GM21528 (cell line): ENCODE measurements around the gene HSF4.
"Not testable (repeated sequence)": the region's sequence is repeated elsewhere in the genome, so short reads cannot be mapped to it uniquely, and the experiment has no call there.

Source experiments
- ATAC-seq: cut with Tn5 transposase; IDR thresholded peaks from one replicate; pipeline ENCODE4 v1.9.1; 2021; ENCODE audit warnings: mild to moderate bottlenecking, moderate library complexity; ENCODE audit not compliant: unreplicated experiment, low FRiP score

The HSF4 gene, protein sequence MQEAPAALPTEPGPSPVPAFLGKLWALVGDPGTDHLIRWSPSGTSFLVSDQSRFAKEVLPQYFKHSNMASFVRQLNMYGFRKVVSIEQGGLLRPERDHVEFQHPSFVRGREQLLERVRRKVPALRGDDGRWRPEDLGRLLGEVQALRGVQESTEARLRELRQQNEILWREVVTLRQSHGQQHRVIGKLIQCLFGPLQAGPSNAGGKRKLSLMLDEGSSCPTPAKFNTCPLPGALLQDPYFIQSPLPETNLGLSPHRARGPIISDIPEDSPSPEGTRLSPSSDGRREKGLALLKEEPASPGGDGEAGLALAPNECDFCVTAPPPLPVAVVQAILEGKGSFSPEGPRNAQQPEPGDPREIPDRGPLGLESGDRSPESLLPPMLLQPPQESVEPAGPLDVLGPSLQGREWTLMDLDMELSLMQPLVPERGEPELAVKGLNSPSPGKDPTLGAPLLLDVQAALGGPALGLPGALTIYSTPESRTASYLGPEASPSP

GRCh38 chr16:67164599-67165061, at the start of gene HSF4:
Gene HSF4 (plus strand): TSS chr16:67164745. CDS start chr16:67164812, 67 bp downstream.
- ATAC-seq, result no peak

DNA sequence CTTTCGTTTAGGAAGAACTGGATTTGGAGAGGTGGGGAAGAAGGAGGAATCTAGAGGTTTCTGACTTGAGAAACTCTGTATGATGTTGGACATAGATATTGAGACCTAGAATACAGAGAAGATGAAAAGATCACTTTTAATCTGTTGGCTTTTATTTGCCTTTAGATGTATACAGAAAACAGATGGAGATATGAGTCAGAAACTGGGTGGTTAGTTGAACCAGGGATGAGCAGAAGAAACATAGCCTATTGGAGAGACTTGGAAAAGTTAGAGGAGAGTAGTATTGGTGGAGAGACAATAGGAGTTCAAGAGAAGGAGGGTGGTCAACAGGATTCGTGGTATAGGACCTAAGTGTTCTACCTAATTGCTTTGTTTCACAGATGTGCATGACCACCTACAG, 49.8 kb upstream of the HSF4 start:
- ATAC-seq, result no peak

GRCh38 chr16:67115639-67116038, 48.9 kb upstream of the HSF4 start:
- ATAC-seq, result no peak

DNA sequence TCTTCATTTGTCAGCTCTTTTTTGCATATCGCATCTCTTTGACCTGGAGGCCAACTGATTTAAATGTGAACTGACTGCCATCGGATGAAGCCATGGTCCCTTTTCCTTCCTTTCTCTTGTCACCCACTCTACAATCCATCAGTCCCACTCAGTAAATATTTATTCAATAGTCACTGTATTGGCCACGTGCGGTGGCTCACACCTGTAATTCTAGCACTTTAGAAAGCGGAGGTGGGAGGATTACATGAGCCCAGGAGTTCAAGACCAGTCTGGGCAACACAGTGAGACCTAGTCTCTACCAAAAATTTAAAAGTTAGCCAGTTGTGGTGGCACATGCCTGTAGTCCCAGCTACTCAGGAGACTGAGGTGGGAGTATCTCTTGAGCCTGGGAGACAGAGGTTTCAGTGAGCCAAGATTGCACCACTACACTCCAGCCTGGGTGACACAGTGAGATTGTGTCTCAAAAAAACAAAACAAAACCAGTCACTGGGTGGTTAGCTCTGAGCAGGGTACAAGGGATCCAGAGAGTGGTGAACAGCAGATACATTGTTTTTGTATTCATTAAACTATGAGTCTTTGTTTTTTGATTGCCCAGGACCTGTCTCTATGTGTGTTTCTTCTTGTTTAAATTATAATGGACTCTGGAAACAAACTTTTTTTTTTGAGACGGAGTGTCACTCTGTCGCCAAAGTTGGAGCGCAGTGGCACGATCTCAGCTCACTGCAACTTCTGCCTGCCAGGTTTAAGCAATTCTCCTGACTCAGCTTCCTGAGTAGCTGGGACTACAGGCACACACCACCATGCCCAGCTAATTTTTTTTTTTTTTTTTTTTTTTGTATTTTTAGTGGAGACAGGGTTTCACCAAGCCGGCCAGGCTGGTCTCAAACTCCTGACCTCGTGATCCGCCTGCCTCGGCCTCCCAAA, 47.9 kb upstream of the HSF4 start:
- ATAC-seq, result no peak

DNA sequence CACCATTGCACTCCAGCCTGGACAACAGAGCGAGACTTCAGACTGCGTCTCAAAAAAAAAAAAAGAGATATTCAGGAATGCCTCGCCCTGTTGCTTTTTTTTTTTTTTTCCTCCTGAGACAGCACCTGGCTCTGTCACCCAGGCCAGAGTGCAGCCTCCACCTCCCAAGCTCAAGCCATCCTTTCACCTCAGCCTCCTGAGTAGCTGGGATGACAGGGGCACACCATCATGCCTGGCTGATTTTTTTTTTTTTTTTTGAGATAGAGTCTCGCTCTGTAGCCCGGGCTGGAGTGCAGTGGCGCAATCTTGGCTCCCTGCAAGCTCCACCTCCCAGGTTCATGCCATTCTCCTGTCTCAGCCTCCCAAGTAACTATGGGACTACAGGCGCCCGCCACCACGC, 46.8 kb upstream of the HSF4 start:
- ATAC-seq, result no peak

DNA sequence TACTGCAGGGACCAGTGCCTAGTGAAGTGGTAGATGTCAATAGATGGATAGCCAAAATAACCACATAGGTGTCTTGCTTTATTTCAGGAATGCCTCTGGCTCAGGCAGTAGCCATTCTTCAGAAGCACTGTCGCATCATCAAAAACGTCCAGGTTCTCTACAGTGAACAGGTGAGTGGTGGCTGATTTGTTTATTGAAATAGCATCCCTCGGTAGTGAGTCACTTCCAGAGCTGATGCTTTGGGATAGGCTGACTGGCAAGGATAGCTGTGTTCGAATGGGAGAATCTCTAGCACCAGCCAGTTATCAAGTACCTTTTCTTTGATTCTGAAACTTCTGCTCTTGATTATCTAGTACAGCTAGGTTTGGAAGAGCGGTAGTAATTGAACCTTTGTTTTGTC, 44.5 kb upstream of the HSF4 start:
- no peak for ATAC-seq

DNA sequence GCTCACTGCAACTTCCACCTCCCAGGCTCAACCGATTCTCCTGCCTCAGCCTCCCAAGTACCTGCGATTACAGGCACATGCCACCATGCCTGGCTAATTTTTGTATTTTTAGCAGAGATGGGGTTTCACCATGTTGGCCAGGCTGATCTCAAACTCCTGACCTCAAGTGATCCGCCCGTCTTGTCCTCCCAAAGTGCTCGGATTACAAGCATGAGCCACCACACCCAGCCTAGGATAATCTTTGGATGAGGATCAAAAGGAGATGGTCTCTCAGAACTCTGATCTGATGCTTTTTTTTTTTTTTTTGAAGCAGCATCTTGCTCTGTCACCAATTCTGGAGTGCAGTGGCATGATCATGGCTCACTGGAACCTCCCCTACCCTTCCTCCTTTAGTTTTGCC, 41.7 kb upstream of the HSF4 start:
- ATAC-seq, result not testable (repeated sequence)

DNA sequence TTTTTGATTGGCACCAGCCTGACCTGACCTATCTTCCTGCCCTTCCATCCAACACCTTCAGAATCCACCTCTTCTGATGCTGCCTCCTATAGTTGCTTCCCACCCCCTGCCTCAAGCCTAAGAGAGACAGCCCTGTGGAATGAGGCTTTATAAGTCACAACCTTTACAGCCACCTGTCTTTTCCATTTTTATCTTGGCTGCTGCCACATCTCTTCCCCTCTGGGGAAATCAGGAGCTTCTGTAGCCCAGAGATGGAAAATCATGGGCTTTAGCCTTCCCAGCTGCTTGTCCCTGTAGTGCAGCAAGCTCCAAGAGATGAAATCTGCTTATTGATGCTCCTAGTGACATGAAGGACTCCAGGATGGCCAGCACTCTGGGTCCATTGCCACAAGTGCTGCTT, 36.1 kb upstream of the HSF4 start:
- no peak for ATAC-seq

DNA sequence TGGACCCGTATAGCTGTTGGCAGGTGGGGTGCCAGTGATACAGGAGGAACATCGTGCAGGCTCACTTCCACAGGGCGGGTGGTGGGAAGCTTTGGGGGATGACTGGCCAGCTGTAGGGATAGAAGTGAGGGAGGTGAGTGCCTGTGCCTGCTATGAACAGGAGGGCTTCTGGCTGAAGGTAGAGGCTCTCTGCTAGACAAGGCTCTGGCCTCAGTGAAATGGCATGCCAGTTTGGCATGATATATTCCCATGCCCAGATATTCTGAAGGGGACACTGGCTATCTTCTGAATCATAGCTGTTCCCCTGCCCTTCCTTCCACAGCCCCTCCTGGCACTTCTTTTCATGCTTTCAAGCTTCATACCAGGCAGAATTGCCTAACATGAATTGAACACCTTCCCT, 35.7 kb upstream of the HSF4 start:
- ATAC-seq, result no peak

DNA sequence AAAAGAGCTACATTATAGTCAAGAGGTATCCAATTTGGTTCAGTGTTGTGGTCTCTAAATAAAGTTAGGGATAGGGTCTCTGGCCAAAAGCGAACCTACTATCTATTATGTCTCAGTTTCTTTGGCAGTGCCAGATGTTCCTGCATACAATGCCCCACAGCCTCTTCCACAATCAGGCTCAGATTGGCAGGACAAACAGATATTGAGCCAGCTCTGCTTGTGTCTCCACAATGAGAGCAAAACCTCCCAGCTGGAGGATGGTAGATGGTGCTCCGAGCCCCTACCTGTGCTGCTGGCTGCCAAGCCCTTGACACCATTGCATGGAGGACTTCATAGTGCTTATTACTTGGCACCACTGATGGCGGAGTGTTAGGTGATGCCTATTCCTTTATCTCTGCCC, 35.1 kb upstream of the HSF4 start:
- no peak for ATAC-seq

GRCh38 chr16:67137605-67138004, 26.9 kb upstream of the HSF4 start:
- ATAC-seq, result no peak

GRCh38 chr16:67141391-67141790, 23.2 kb upstream of the HSF4 start:
- ATAC-seq, result no peak

GRCh38 chr16:67142342-67142741, 22.2 kb upstream of the HSF4 start:
- ATAC-seq, result no peak

- no peak for ATAC-seq
Measured at GRCh38 chr16:67144943-67145342, 19.6 kb upstream of the HSF4 start.

DNA sequence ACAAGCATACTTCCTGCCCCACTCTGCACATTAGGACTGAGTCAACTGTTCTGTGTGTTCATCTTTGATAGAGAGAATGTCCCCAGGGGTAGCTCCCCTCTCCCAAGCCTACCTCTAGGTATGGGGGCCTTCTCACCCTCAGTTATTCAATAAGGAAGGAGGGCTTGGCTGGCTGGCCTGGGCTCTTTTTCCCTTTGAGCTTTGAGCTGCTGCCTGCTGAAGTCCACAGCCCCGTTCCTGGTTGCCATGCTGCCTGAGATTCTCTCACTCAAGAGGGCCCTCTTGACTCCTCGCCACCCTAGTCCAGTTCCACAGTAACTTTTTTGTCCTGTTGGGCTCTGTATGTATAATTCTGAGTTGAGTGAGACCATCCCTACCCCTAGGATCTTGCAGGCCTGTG, 18.8 kb upstream of the HSF4 start:
- ATAC-seq, result no peak

- ATAC-seq, result no peak
Measured at GRCh38 chr16:67146523-67147357, 17.8 kb upstream of the HSF4 start.

DNA sequence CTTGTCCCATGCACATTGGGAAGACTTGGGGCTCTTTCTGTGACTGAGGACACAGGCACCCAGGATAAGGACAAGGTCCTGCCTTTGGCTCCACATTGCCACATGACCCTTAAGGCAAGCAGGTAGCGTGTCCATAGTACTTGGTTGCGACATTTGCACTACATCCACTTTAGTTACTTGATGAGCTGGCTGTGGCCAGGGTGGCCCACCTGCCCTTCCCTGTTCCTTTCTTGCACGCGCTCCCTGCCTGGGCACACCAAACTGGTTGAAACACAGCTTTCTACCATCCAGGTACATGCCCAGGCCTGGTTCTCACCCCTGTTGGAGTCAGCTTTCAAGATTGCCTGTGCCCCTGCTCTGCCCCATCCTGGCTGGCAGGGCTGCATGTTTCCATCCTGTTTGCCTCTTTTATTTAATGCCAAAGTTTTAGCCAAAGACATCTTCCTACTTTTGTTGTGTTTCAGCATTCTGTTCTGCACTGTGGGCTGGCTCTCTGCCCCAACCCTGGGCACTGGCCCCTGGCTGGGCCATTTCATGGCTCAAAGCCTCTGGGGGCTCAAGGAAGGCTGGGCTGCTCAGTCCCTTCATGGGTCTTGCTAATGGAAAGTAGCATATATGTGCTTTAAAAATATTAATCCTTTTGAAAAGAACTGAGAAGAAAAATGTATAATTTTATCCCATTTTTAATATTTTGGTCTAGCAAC, 17.0 kb upstream of the HSF4 start:
- ATAC-seq, result no peak

- no peak for ATAC-seq
Measured at GRCh38 chr16:67148221-67148620, 16.3 kb upstream of the HSF4 start.

DNA sequence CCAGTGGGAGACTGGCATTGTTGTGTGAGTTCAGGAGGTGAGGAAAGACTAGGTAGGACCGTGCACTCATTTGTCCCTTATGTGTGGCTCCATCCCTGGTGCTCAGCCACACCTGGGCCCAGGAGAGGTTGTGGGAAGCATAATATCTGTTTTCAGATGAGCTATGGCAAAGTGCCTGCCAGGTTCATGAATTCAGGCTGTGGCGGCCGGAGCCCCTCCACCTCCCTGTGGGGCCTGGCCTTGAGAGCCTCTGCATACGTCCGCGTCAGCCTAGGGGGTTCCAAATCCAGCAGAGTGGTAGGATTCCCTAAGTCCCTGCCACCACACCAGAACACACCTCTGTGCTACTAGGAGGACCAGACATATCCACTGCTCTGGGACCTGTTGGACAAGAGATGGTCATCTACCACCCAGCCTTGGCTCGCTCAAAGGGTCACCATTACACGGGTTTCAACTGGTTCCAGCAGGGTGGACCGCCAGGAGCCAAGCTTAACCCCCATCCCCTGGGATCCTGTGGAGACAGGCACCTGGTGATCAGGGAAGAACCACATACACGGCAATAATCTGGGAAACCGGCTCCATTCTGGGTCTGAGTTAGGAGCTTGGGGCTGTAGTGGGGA, 15.8 kb upstream of the HSF4 start:
- no peak for ATAC-seq
